Tibial artery (tissue), 4 donors: Measurements from ENCODE around the gene SLC24A4.
A peak's percentile ranks its signal among the peaks of the same experiment; 100 is the strongest.

Source experiments
- DNase-seq, 2 donors: peaks; one replicate each; pipeline ENCODE4 v3.0.0-alpha.2; 2019
- H3K27ac ChIP-seq, 2 donors: fragments of 200-600 bp; sonication (generic) in 1 of 2; 1 replicate in 1 of 2; 2 replicates in 1 of 2; pipeline ENCODE4 v1.5.1; 2018 to 2019; ENCODE audit warnings: mild to moderate bottlenecking in 1 of 2
- H3K27me3 ChIP-seq, 2 donors: fragments of 200-600 bp; sonication (generic) in 1 of 2; one replicate each; pipeline versions ENCODE4 v1.5.1 to v1.6.0; 2016 to 2019
- H3K36me3 ChIP-seq, 3 donors: fragments of 200-600 bp; sonication (generic) in 2 of 3; one replicate each; pipeline ENCODE4 v1.5.1; 2016 to 2019; ENCODE audit warnings: mild to moderate bottlenecking in 2 of 3
- H3K4me1 ChIP-seq, 4 donors: fragments of 200-600 bp; sonication (generic) in 2 of 4; 1 replicate in 3 of 4; 2 replicates in 1 of 4; pipeline ENCODE4 v1.5.1; 2016 to 2019
- H3K4me3 ChIP-seq, 2 donors: fragments of 200-600 bp; sonication (generic) in 1 of 2; 1 replicate in 1 of 2; 2 replicates in 1 of 2; pipeline ENCODE4 v1.5.1; 2018 to 2019; ENCODE audit warnings: mild to moderate bottlenecking in 2 of 2
- H3K9me3 ChIP-seq, 3 donors: fragments of 200-600 bp; sonication (generic) in 1 of 3; one replicate each; pipeline ENCODE4 v1.5.1; 2016 to 2019
- CTCF ChIP-seq, 2 experiments: fragments of 200-600 bp in 1 of 2; fragments of 450-650 bp in 1 of 2; IDR thresholded peaks; one replicate each; pipeline ENCODE4 v1.5.1; 2017 to 2019; ENCODE audit warnings: antibody characterized with exemption in 2 of 2, mild to moderate bottlenecking in 1 of 2, moderate library complexity in 1 of 2
- intact Hi-C: fragments of 100-400 bp; cut with DNase I; formaldehyde crosslinking; loops from one replicate; pipeline ENCODE4 v1.15.0; 2023; ENCODE audit warnings: low total_unique reads

The SLC24A4 gene

GRCh38 chr14:92323011-92323915 lies at the start of gene SLC24A4:
SLC24A4 (plus strand) TSS chr14:92323165; CDS start chr14:92323831, 666 bp downstream.
- peaks cover 0 to 23% (median 15%) of the 10 kb centered on the region in 4 donors for H3K4me1 ChIP-seq
- DNase-seq = no peak
- H3K27ac ChIP-seq = no peak within 1 kb of the TSS
- H3K9me3 ChIP-seq = no peaks in the 10 kb centered on the region
- H3K36me3 ChIP-seq = no peaks in the 10 kb centered on the region
- TF ChIP-seq CTCF (IDR thresholded peaks at IDR 0.05) = no peak
- H3K27me3 ChIP-seq = peaks cover 0 to 27% of the 10 kb centered on the region in 2 donors
- intact Hi-C loops = no loop called here
- H3K4me3 ChIP-seq = peak within 1 kb of the TSS; percentile 43 to 52

DNA sequence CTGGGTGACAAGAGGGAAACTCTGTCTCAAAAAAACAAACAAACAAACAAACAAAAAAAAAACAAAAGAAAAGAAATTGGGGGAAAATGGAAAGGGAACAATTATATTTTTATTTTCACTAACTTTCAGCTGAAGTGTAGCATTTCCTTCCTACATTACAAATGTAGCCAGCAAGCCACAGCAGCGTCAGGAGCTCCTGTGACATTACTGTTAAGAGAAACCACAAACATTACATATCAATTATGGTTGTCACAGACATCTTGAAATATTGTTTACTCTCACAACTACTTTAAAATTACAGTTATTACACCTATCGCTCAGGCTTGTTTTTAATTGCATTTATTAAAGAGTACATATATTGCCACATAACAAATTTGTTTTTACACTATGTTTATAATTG lies 49.8 kb upstream of the SLC24A4 start:
- Histone ChIP-seq H3K9me3 (no peaks in the 10 kb centered on the region), H3K4me3 (no peak overlapping the region), H3K27me3 (peaks cover 0 to 5% of the 10 kb centered on the region in 2 donors), H3K27ac (no peak overlapping the region), H3K4me1 (no peaks in the 10 kb centered on the region), H3K36me3 (no peaks in the 10 kb centered on the region)
- TF ChIP-seq CTCF (IDR thresholded peaks at IDR 0.05) = no peak
- intact Hi-C loops = no loop called here
- no peak for DNase-seq

GRCh38 chr14:92274055-92274454 lies 48.9 kb upstream of the SLC24A4 start:
- no peaks in the 10 kb centered on the region for H3K9me3 ChIP-seq
- peaks cover 0 to 5% of the 10 kb centered on the region in 2 donors for H3K27me3 ChIP-seq
- no peaks in the 10 kb centered on the region for H3K4me1 ChIP-seq
- TF ChIP-seq CTCF (IDR thresholded peaks at IDR 0.05) = no peak
- no peak overlapping the region for H3K27ac ChIP-seq
- no peak overlapping the region for H3K4me3 ChIP-seq
- no peak for DNase-seq
- intact Hi-C loops = no loop called here
- H3K36me3 ChIP-seq = no peaks in the 10 kb centered on the region

DNA sequence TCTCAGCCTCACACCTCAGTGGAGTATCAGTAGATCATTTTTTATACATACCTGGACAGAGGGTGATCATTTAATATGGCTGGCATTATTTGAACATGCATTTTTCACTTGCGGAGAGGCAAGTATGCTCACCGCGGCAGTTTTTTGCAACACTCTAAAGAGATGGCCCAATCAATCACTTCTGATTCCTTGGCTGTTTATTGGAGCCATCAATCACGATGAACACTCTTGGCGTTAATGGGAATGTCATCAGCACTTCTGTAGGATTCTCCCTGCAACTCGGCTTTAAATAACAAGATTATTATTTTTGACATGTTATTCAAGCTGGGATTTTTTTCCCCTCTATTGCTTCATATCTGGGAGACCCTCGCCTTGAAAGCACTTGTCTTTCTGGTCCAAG lies 46.9 kb upstream of the SLC24A4 start:
- intact Hi-C loops = no loop called here
- no peak for DNase-seq
- no peak overlapping the region for H3K27ac ChIP-seq
- H3K4me3 ChIP-seq = no peak overlapping the region
- TF ChIP-seq CTCF (IDR thresholded peaks at IDR 0.05) = no peak
- H3K9me3 ChIP-seq = no peaks in the 10 kb centered on the region
- H3K27me3 ChIP-seq = peaks cover 0 to 5% of the 10 kb centered on the region in 2 donors
- no peaks in the 10 kb centered on the region for H3K36me3 ChIP-seq
- H3K4me1 ChIP-seq = no peaks in the 10 kb centered on the region

DNA sequence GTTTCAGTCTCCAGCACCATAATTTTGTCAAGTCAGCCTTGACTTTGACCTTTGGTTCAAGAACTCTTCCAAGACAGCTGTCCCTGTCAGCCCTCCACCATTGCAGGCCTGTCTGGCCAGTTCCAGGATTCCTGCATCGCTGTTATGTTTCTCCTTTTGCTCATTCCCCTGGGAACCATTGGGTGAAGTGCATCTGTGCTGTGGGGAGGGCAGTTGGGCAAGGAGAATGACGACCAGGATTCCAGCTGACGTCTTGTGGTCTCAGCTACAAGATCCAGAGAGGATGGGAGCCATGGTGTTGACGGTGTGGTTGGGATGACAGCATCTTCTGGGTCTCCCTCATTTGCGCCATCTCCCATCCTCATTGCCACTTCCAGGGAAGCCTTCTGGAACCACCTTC lies 45.9 kb upstream of the SLC24A4 start:
- no peak overlapping the region for H3K4me3 ChIP-seq
- no peaks in the 10 kb centered on the region for H3K36me3 ChIP-seq
- H3K4me1 ChIP-seq = no peaks in the 10 kb centered on the region
- TF ChIP-seq CTCF (IDR thresholded peaks at IDR 0.05) = no peak
- H3K9me3 ChIP-seq = no peaks in the 10 kb centered on the region
- intact Hi-C loops = no loop called here
- H3K27ac ChIP-seq = no peak overlapping the region
- no peak for DNase-seq
- peaks cover 0 to 5% of the 10 kb centered on the region in 2 donors for H3K27me3 ChIP-seq
